ENCODE measurements around the gene GTPBP4.
"Not testable (repeated sequence)": the region's sequence is repeated elsewhere in the genome, so short reads cannot be mapped to it uniquely, and the experiment has no call there.

GTPBP4 gene

DNA sequence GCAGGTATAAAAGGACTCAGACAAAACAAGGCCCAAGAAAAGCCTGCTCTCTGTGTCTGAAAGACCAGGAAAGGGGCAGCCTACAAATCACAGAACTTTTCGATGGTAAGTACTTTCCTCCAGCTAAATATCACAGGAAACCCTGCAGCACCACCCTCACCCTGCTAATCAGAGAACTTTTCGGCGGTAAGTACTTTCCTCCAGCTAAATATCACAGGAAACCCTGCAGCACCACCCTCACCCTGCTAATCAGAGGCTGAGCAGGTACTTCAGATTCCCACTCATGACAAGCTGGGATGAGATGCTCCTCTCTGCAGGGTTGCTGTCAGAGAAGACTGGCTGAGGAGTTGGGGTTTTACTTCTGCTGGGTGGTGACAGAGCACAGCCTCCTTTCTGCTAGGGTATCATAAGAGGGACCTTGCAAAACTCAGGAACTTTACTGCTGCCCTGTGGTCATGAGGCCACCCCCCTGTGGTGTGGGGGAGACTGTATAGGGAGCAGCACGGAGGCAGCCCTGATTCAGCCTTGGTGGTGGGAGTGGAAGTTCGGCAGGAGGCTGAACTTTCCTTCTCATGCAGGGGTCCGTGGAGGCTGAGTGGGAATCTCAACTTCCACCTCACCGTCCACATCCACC lies 75.1 kb downstream of the GTPBP4 start:
- no peak for DNase-seq

- no peak for DNase-seq
Observed at GRCh38 chr10:1064964-1065247, 76.7 kb downstream of the GTPBP4 start.

DNA sequence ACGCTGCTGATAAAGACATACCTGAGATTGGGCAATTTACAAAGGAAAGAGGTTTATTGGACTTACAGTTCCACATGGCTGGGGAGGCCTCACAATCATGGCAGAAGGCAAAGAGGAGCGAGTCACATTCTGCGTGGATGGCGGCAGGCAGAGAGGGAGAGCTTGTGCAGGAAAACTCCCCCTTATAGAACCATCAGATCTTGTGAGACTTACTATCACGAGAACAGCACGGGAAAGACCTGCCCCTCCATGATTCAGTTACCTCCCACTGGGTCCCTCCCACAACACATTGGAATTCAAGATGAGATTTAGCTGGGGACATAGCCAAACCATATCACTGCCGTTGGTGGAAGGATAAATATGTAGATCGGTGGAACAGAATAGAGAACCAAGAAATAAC lies 78.5 kb downstream of the GTPBP4 start:
- not testable (repeated sequence) for DNase-seq

DNA sequence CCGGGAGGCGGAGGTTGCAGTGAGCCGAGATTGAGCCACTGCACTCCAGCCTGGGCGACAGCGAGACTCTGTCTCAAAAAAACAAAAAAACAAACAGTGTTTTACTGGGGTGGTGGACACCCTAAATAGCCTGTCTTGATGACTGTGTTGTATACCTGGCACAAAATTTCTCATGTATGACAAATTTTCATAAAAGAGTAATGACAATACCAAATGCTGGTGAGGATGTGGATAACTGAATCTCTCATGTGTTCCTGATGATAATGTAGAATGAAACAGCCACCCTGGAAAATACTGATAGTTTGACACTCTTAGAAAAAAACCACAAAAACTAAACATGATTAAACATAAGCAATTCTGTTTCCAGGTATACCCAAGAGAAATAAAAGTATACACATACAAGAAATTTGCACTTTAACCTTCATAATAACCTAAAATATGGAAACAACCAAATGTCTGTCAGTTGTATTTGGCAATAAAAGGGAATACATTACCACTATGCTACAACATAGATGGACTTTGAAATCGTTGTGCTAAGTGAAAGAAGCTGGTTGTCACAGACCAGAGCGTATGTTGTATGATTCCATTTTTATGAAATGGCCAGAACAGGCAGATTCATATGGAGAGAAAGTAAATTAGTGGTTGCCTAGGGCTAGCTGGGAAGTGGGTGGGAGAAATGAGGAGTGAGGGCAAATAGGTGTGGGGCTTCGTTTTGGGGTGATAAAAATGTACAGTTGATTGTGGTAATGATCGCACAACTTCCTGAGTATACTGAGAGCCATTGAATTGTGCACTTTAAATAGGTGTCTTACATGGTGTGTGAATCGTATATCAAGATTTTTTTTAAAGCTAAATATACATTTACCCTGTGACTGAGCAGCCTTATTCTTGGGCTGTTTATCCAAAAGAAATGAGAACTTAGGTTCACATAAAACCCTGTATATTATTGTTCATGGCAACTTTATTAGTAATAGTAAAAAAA lies 80.4 kb downstream of the GTPBP4 start:
- DNase-seq = no peak
